ES-I3 (cell line): ENCODE data around the gene DTX3L.

Experiments
- H3K36me3 ChIP-seq: 2 replicates; pipeline ENCODE4 v1.6.1; 2013; ENCODE audit warnings: mild to moderate bottlenecking, low read length, control low read depth, moderate library complexity; ENCODE audit not compliant: insufficient read depth
- H3K4me1 ChIP-seq: 2 replicates; pipeline ENCODE4 v1.6.1; 2013; ENCODE audit warnings: mild to moderate bottlenecking, control low read depth, low read length; ENCODE audit not compliant: insufficient read depth
- H3K9ac ChIP-seq: 2 replicates; pipeline ENCODE4 v1.6.1; 2013; ENCODE audit warnings: low read depth, mild to moderate bottlenecking, low read length, moderate library complexity
- H3K9me3 ChIP-seq: 2 replicates; pipeline ENCODE4 v1.6.1; 2013; ENCODE audit warnings: mild to moderate bottlenecking, low read length, moderate library complexity; ENCODE audit not compliant: control insufficient read depth, insufficient read depth

Gene DTX3L

DNA sequence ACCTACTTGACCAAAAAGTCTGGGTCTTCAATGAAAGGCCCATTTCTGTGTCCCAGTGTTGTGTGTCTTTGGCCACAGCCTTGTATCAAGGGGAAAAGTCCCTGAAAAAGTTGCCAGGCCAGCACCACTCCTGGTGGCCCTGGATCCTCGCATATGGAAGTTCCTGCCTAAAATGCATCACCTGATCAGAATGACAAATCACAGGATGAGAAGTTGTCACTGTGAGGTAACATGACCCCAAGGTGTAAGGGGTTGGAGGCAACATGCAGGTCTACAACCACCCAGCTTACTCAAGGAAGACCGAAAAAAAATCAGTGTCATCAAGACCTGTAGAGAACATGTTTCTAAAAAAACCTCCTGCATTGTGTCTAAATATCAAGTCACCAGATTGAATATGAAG lies 38.9 kb downstream of the DTX3L start:
- Histone ChIP-seq H3K36me3 (no peaks in the 10 kb centered on the region), H3K9me3 (no peaks in the 10 kb centered on the region), H3K9ac (no peak overlapping the region), H3K4me1 (no peaks in the 10 kb centered on the region)

DNA sequence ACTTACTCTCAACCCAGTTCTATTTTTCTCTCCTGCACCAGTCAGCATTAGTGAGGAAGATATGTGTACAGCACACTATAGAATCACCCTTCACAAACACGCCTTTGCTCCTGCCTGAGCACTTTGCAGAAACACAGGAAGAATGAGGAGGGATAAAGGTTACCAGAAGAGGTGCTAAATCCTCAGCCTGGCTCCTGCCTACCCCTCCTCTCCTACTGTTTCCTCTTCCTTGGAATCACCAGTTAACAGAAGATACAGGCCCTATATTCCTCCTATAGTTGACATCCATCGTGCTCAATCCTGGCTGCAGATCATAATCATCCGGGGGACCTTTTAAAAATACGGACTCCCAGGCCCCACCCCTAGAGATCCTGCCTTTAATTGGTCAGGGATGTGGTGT lies 42.2 kb downstream of the DTX3L start:
- no peaks in the 10 kb centered on the region for H3K4me1 ChIP-seq
- H3K9me3 ChIP-seq: no peaks in the 10 kb centered on the region
- no peaks in the 10 kb centered on the region for H3K36me3 ChIP-seq
- no peak overlapping the region for H3K9ac ChIP-seq

DNA sequence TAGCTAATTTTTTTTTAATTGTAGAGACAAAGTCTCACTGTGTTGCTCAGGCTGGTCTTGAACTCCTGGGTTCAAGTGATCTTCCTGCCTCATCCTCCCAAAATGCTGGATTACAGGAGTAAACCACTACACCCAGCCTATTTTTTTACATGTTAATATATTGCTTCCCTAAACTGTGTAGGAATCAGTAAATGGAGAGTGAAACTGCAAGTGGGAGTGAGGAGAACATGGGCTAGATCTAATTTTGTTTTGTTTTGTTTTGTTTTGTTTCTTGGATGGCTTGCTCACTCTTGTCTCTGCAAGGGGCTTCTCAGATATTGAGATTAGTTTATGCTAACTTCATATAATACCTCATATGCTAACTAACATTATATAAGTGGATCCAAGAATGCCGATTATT lies 44.8 kb downstream of the DTX3L start:
- no peak overlapping the region for H3K9ac ChIP-seq
- peaks cover 3% of the 10 kb centered on the region; the same call in 1 of the 2 replicates for H3K4me1 ChIP-seq
- H3K36me3 ChIP-seq: no peaks in the 10 kb centered on the region
- no peaks in the 10 kb centered on the region for H3K9me3 ChIP-seq

DNA sequence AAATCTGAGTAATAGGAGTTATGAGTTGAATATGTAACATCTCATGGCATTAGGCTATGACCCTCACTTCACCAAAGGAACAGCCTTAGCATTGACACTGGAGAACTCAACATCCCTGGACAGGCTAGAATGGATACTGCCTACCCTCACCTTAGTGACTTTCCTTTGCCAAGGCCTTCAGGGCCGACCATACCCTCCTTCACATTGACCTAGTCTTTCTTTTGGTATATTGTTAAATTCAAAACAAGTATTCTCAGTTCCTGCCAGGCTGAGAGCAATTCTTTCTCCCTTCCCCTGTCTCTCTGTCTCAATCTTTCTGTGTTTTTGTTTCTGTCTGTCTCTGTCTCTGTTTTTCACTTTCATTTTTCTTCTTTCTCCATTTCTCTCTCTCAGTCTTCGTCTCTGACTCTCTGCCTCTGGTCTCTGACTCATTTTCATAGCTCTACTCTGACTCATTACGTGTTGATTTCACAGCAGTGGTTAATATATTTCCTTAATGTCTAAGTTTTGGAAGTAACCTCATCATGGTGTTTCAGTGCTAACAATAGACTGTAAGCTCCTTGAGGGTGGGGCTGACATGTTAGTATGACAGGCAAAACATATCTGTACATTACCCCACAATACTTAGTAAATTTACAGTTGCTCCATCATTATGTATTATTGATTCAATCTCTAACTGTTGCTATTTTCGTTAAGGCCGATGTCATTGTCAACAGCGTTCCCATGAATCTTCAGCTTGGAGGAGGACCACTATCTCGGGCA lies 45.8 kb downstream of the DTX3L start:
- no peaks in the 10 kb centered on the region for H3K9me3 ChIP-seq
- no peaks in the 10 kb centered on the region for H3K36me3 ChIP-seq
- no peak overlapping the region for H3K9ac ChIP-seq
- H3K4me1 ChIP-seq: peaks cover 3% of the 10 kb centered on the region; the same call in 1 of the 2 replicates

DNA sequence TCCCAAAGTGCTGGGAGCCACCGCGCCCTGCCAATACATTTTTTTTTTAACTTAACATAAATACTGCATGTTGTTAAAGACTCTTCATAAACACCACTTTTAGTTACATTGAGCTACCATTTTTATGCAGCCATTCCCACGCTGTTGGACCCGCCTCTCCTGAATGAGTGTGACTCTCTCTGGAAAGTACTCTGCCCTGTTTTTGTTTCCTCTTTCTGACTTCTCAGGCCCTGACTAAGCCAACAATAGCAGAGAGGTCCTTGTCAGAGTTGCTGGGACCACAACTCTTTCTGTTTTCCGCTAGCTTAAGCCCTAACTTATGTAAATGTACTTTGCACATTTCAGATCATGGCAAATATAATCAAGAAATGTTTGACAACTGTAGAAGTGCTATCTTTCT lies 48.6 kb downstream of the DTX3L start:
- H3K9me3 ChIP-seq: no peaks in the 10 kb centered on the region
- no peak overlapping the region for H3K9ac ChIP-seq
- H3K36me3 ChIP-seq: no peaks in the 10 kb centered on the region
- peaks cover 11% of the 10 kb centered on the region; the same call in 1 of the 2 replicates for H3K4me1 ChIP-seq

DNA sequence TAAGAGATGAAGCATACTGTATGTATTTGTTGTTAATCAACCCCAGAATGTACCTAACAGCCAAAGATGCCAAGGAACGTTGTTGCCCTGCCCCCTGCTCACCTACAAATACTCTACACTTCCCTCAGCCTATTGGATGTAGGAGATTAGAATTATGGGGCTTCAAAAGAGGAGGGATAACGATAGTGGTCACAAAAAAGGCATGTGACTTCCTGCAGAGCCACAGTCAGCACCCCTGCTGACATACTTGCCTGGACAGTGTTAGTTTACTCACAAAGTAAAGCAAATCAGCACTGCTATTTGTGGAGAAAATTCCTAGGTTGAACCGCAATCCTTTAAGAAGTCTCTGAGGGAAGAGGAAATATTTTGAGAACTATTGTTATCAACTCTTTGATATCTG lies 51.2 kb downstream of the DTX3L start:
- Histone ChIP-seq H3K36me3 (no peaks in the 10 kb centered on the region), H3K9me3 (no peaks in the 10 kb centered on the region), H3K9ac (no peak overlapping the region), H3K4me1 (peaks cover 11% of the 10 kb centered on the region; the same call in 1 of the 2 replicates)

DNA sequence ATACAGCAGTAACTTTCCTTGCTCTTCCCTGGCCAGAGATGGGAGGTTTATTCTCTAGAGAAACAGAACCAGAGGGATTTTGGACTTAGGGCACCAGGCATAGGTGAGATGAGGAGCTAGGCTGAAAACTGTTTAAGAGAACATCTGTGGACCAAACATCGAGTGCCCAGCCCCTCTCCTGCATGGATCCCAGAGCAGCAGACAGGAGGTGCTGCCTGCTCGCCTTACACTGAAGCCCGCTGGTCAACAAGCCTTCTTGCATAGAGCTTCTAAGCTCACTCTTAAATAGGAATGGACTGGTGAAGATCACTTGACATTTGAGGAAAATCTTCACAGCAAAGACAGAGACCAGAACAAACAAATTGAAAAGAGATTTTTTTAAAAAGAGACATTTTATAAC lies 54.5 kb downstream of the DTX3L start:
- H3K4me1 ChIP-seq: peaks cover 8% of the 10 kb centered on the region; the same call in 1 of the 2 replicates
- H3K36me3 ChIP-seq: no peaks in the 10 kb centered on the region
- H3K9me3 ChIP-seq: no peaks in the 10 kb centered on the region
- no peak overlapping the region for H3K9ac ChIP-seq

DNA sequence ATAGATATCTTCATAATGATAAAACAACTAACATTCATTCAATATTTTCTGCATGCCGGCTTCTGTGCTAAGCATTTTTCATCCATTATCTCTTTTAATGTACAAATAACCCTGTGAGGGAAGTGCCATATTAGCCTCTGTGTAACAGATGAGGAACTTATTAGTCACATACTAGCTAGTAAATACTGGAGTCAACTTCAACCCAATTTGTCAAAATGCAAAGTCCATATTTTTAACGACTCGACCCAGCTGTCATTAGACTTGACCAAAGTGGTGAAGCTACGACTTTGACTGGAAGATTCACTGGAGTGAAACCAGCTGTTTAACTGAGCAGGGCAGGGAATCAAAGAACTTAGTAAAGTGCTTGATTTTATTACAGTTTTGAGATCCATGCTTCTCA lies 54.9 kb downstream of the DTX3L start:
- H3K4me1 ChIP-seq: peaks cover 8% of the 10 kb centered on the region; the same call in 1 of the 2 replicates
- H3K9ac ChIP-seq: no peak overlapping the region
- H3K9me3 ChIP-seq: no peaks in the 10 kb centered on the region
- no peaks in the 10 kb centered on the region for H3K36me3 ChIP-seq

DNA sequence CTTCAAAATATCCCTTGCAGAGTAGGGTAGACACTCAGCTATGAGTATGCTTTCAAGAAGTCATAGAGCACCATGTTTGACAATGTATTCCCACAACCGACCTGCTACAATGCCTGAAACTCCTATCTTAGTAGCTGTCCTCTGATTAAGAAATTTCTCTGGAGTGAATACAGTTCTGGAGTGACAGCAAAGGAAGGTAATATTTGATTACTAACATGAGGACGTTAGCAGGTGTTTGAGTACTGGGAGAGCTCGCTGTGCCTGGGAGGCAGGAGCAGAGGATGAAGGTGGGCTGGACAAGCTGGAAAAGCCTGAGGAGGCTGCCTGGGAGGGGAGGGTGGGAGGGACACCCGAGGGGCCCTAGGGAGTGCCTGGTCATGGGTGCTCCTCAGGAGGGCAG lies 56.3 kb downstream of the DTX3L start:
- Histone ChIP-seq H3K36me3 (no peaks in the 10 kb centered on the region), H3K4me1 (0 out of 2 replicates have a peak, but pooled peaks cover 4% of the 10 kb centered on the region), H3K9me3 (no peaks in the 10 kb centered on the region), H3K9ac (no peak overlapping the region)

DNA sequence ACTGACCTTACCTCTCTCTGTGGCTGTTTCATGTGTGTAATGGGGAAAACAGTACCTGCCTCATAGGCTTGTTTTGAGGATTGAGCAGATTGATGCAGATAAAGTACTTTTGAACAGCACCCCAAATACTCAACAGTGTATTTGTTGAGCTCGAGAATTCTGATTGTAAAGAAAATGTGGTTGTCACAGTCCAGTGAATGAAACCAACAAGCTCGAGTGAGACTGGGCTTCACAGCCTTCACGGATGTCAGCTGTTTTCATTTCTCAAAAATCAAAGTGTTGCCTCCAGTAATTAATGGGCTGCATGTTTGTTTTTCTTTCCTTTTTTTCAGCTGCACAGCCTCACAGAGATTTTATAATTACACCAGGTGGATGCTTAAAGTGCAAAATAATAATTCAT lies 57.0 kb downstream of the DTX3L start:
- Histone ChIP-seq H3K9me3 (no peaks in the 10 kb centered on the region), H3K4me1 (no peaks in the 10 kb centered on the region), H3K9ac (no peak overlapping the region), H3K36me3 (no peaks in the 10 kb centered on the region)

DNA sequence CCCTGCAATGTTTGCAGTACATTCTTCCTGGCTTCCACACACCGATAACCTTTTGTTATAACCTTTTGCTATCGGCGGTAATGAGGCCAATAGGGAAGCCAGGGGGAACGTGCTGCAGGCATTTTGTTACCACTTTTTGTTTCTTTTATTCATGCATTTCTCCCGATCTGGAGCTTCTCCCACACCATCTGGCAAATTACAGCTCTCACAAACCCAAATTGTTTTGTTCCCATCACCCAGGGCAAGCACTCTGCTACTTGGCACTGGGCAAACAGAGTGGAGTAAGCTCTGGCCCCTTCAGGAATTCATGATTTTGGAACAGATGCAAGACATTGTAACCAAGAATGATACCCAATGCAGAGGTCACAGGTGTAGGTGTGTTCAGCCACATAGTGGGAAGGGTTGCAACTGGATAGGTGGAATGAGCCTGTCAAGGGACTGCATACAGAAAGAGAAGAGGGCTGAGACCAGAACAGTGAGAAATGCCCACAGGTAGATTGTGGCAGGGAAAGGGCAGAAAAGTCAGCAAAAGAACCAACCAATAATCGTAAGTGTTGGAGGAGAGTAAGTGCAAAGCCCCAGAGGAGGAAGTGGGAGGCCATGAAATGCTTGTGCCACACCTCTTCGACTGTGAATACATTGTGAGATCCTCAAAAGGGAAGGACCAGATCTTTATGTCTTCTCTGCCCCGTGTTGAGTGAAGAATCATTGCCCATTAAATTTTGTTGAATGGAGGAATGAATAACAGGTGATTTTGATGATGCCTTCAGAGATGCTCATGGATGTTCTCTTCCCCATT lies 59.1 kb downstream of the DTX3L start:
- Histone ChIP-seq H3K9ac (no peak overlapping the region), H3K9me3 (no peaks in the 10 kb centered on the region), H3K4me1 (no peaks in the 10 kb centered on the region), H3K36me3 (no peaks in the 10 kb centered on the region)
